ENCODE data around the gene KRT10.

DNA sequence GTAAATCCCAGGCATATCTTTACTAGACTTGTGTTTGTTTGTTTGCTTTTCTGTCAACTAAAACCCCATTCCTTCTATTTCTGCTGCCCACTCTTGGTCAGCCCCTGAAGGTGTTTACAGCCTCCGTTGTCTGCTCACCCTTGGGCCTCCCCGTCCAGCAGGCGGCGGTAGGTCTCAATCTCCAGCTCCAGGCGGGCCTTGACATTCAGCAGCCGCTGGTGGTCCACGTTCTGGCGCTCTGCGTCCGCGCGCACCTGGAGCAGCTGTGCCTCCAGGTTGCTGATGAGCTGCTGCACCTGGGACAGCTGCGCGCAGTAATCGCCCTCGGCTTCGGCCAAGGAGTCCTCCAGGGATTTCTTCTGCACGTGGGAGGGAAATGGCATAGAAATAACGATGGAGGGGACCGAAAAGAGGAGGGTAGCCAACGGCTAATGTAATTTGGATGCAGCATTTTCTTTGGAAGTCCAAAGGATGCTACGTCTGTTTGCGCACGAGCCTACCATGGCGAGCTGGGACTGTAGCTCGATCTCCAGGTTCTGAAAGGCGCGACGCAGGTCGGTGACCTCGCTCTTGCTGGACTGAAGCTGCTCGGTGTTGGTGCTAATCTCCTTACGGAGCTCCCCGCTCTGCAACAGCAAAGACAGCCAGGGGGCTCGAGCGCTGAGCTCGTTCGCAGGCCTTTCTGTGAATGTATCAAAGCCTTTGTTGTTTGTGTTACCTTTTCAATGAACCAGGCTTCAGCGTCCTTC is 40.7 kb upstream of the KRT10 start:
- TF ChIP-seq, protein P1, sequence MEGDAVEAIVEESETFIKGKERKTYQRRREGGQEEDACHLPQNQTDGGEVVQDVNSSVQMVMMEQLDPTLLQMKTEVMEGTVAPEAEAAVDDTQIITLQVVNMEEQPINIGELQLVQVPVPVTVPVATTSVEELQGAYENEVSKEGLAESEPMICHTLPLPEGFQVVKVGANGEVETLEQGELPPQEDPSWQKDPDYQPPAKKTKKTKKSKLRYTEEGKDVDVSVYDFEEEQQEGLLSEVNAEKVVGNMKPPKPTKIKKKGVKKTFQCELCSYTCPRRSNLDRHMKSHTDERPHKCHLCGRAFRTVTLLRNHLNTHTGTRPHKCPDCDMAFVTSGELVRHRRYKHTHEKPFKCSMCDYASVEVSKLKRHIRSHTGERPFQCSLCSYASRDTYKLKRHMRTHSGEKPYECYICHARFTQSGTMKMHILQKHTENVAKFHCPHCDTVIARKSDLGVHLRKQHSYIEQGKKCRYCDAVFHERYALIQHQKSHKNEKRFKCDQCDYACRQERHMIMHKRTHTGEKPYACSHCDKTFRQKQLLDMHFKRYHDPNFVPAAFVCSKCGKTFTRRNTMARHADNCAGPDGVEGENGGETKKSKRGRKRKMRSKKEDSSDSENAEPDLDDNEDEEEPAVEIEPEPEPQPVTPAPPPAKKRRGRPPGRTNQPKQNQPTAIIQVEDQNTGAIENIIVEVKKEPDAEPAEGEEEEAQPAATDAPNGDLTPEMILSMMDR (IDR thresholded peaks at IDR 0.05) = no peak
- TF ChIP-seq POLR2A (IDR thresholded peaks at IDR 0.05) (no peak), POLR2AphosphoS5 (IDR thresholded peaks at IDR 0.05) (no peak)

All from prostate gland (tissue), 2 donors.